NCI-H2196 (cell line): ENCODE measurements around the gene LGALS7.

ENCODE experiments used
- DNase-seq: peaks from one replicate; lab custom pipeline; 2025; ENCODE audit not compliant: unreplicated experiment; lab: John Stamatoyannopoulos, UW

Gene LGALS7

GRCh38 chr19:38727868-38728660, 45.3 kb downstream of the LGALS7 start:
- no peak for DNase-seq

DNA sequence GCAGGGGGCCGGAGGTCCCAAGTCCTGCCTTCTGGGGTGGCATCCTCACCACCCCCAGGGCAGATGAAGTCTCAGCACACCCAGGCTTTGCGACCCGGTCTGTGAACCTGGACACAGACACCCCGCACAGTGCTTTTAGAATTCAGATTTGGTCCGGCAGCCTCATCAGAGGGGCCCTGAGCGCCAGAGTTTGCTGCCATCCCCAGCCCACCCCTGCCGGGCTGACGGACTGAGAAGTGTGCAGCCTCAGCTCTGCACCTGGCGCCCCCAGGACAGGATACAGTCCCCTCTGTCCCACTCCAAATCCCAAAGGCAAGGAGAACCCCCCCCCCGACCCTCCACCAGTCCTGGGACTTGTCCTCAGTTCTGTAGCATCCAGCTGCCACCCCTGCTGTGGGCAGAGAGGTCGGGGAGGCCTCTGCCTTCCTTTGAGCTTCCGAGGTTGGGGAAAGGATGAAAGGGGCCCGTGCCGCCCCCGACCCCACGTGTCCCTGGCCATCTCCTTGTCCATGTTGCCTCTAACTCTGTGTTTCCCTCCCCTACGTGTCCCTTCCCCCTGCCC, 45.9 kb downstream of the LGALS7 start:
- DNase-seq, result no peak

- no peak for DNase-seq
Measured at GRCh38 chr19:38726761-38727301, 46.5 kb downstream of the LGALS7 start.

GRCh38 chr19:38726284-38726673, 47.0 kb downstream of the LGALS7 start:
- no peak for DNase-seq

DNA sequence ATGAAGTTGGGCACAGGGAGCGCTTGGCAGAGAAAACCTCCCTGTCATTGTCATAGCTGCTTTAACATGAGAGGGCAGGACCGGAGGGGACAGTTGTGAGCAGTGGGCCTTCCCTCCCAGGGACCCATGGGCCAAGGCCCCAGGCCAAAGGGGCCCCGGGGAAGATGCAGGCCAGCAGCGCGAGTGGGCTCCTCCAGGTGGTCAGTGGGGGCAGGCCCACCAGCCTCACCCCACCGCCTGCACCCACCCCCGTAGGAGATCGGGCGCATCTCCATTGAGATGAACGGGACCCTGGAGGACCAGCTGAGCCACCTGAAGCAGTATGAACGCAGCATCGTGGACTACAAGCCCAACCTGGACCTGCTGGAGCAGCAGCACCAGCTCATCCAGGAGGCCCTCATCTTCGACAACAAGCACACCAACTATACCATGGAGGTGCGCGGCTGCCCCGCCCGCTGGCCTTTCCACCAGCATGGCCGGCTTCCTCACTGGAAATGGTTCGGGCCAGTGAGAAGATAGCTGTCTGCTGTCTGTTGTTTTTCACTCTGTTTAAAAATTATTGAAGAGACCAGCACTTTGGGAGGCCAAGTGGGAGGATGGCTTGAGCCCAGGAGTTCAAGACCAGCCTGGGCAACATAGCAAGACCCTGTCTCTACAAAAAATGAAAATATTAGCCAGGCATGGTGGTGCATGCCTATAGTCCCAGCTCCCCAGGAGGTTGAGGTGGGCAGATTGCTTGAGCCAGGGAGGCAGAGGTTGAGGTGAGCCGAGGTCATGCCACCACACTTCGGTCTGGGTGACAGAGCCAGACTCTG, 47.6 kb downstream of the LGALS7 start:
- no peak for DNase-seq

- DNase-seq, result no peak
Measured at GRCh38 chr19:38723990-38724854, 49.1 kb downstream of the LGALS7 start.

DNA sequence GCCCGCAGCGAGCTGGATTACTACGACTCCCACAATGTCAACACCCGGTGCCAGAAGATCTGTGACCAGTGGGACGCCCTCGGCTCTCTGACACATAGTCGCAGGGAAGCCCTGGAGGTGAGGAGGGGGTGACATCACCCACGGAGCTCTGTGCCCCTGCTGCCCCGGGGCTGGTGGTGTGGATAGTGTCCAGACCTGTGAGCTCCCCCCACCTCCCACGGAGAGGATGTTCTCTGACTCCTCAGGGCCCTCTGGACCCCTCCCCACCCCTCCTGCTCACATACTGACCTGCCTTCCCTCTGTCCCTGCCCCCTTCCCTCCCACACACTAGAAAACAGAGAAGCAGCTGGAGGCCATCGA, 49.7 kb downstream of the LGALS7 start:
- DNase-seq, result no peak

- DNase-seq, result no peak
Measured at GRCh38 chr19:38722947-38723605, 50.2 kb downstream of the LGALS7 start.

GRCh38 chr19:38721979-38722773, 51.1 kb downstream of the LGALS7 start:
- no peak for DNase-seq

- no peak for DNase-seq
Measured at GRCh38 chr19:38721496-38721895, 51.8 kb downstream of the LGALS7 start.
